ENCODE measurements around the gene ZNF33B. TPM values are rescaled to one million over a fixed set of nuclear protein-coding genes. Genes with fewer than 3 reads are reported as not detected.
A peak's percentile ranks its signal among the peaks of the same experiment; 100 is the strongest.

Gene ZNF33B
- total RNA-seq, 1 experiment from 2014 or later, result 43.2 TPM

DNA sequence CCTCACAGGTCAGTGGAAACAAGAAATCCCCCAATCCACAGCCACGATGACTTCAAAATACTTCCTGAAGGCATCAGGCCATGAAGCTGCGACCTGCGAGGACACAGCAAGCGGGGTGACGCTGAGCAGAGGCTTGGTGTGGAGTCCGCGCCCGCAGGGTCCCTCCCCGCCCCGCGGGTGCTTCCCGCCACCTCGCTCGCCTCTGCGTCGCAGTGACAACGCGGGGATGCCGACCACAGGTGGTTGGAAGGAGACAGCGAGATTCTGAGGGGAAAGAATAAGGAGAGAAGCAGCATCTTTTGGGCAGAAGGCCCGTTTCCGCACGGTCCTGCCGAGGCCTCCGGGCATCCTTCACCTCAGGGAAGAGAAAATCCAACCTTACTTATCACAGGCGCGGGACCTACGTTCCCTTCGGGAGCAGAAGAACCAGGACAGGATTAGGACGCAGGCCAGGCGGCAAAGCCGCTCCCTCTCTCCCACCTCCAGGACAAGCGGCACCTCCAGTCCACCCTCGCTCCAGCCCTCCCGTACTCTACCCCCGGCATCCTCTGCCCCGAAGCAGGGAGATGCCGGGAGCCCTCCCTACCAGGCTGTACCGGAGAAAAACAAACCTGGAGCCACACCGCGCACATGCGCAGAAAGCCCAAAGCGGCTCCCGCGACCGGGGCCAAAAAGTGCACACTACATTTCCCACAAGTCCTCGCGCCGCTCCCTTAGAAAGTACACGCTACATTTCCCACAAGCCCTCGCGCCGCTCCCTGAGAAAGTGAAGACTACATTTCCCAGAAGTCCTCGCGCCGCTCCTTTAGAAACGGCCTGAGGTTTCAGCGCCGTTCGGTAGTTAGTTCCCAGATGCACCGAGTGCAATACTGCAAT is 85.9 kb downstream of the ZNF33B start:
- peak overlapping the region; percentile 89 for H3K27ac Mint-ChIP-seq (ENCODE audit: unreplicated experiment)
- no peaks in the 10 kb centered on the region for H3K36me3 ChIP-seq (ENCODE audit: control insufficient read depth, insufficient read depth, low read length)
- peak; percentile 97 to 98 for DNase-seq
- H3K27me3 ChIP-seq (replicated peaks; ENCODE audit: control insufficient read depth, insufficient read depth, low read length), result no peaks in the 10 kb centered on the region
- peak overlapping the region; percentile 89 for H3K4me3 ChIP-seq (ENCODE audit: low read depth, low read length)
- no peaks in the 10 kb centered on the region for H3K27me3 Mint-ChIP-seq (ENCODE audit: insufficient read depth, unreplicated experiment)
- TSS peak; percentile 23 for BruUV-seq (replicated peaks)
- H3K36me3 Mint-ChIP-seq (ENCODE audit: insufficient read depth, unreplicated experiment), result no peaks in the 10 kb centered on the region
- CTCF ChIA-PET, result no interaction called here
- no peaks in the 10 kb centered on the region for H3K9me3 ChIP-seq
- no peaks in the 10 kb centered on the region for H3K9me3 Mint-ChIP-seq (ENCODE audit: unreplicated experiment)
- H3K4me3 Mint-ChIP-seq (ENCODE audit: unreplicated experiment), result peak overlapping the region; percentile 99
- TF ChIP-seq CTCF (IDR thresholded peaks at IDR 0.05; ENCODE audit: insufficient read depth in 1 of 2, low read depth in 1 of 2, low read length in 1 of 2, severe bottlenecking in 1 of 2, unreplicated experiment in 1 of 2), result no peak
- no peaks in the 10 kb centered on the region for H3K4me1 Mint-ChIP-seq (ENCODE audit: low read depth, unreplicated experiment)
- H3K4me1 ChIP-seq, result peaks cover 5% of the 10 kb centered on the region; the same call in 1 of the 2 replicates
- intact Hi-C loops (cut with micrococcal nuclease; ENCODE audit: unreplicated experiment), result loop anchor here (1.0 to 2.0 kb wide), 3 partner anchors 86 to 230 kb away; partner anchors contain the start of genes BMS1 and ZNF33B
- POLR2A ChIA-PET, result no interaction called here

- peaks cover 5% of the 10 kb centered on the region; the same call in 1 of the 2 replicates for H3K4me1 ChIP-seq
- CTCF ChIA-PET, result no interaction called here
- H3K4me3 ChIP-seq (ENCODE audit: low read depth, low read length), result peak overlapping the region; percentile 89
- POLR2A ChIA-PET, result no interaction called here
- BruUV-seq (replicated peaks), result no TSS peak
- H3K36me3 ChIP-seq (ENCODE audit: control insufficient read depth, insufficient read depth, low read length), result no peaks in the 10 kb centered on the region
- H3K4me1 Mint-ChIP-seq (ENCODE audit: low read depth, unreplicated experiment), result no peaks in the 10 kb centered on the region
- peak overlapping the region; percentile 99 for H3K4me3 Mint-ChIP-seq (ENCODE audit: unreplicated experiment)
- H3K27me3 Mint-ChIP-seq (ENCODE audit: insufficient read depth, unreplicated experiment), result no peaks in the 10 kb centered on the region
- H3K36me3 Mint-ChIP-seq (ENCODE audit: insufficient read depth, unreplicated experiment), result no peaks in the 10 kb centered on the region
- no peaks in the 10 kb centered on the region for H3K9me3 ChIP-seq
- no peaks in the 10 kb centered on the region for H3K9me3 Mint-ChIP-seq (ENCODE audit: unreplicated experiment)
- TF ChIP-seq CTCF (IDR thresholded peaks at IDR 0.05; ENCODE audit: insufficient read depth in 1 of 2, low read depth in 1 of 2, low read length in 1 of 2, severe bottlenecking in 1 of 2, unreplicated experiment in 1 of 2), result no peak
- intact Hi-C loops (cut with micrococcal nuclease; ENCODE audit: unreplicated experiment), result loop anchor here (1.0 to 2.0 kb wide), 3 partner anchors 87 to 231 kb away; partner anchors contain the start of genes BMS1 and ZNF33B
- no peaks in the 10 kb centered on the region for H3K27me3 ChIP-seq (replicated peaks; ENCODE audit: control insufficient read depth, insufficient read depth, low read length)
- peak in 1 of 2 experiments; percentile 5 for DNase-seq
- peak overlapping the region; percentile 89 for H3K27ac Mint-ChIP-seq (ENCODE audit: unreplicated experiment)
These were observed 86.7 kb downstream of the ZNF33B start for GRCh38 chr10:42551582-42552187.

DNA sequence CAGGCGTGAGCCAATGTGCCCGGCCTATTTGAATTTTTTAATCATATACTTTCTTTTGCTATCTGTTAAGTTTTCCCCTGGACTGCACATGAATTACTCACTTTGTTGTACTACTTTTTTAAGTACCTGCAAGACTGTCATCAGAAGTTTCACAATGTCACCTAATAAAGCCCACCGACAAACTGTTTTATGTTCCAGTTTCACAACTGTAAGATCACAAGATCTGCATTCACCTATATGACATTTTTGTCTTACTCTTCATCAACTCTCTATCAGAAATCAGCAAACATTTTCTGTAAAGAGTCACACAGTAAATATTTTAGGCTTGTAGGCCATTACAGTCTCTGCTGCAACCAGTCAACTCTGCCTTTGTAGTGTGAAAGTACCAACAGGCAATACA is 88.5 kb downstream of the ZNF33B start:
- Mint-ChIP-seq H3K27me3 (ENCODE audit: insufficient read depth, unreplicated experiment) (no peaks in the 10 kb centered on the region), H3K27ac (ENCODE audit: unreplicated experiment) (no peak overlapping the region), H3K4me3 (ENCODE audit: unreplicated experiment) (no peak overlapping the region), H3K36me3 (ENCODE audit: insufficient read depth, unreplicated experiment) (no peaks in the 10 kb centered on the region), H3K9me3 (ENCODE audit: unreplicated experiment) (peaks cover 12% of the 10 kb centered on the region), H3K4me1 (ENCODE audit: low read depth, unreplicated experiment) (no peaks in the 10 kb centered on the region)
- no peak overlapping the region for H3K4me3 ChIP-seq (ENCODE audit: low read depth, low read length)
- H3K27me3 ChIP-seq (replicated peaks; ENCODE audit: control insufficient read depth, insufficient read depth, low read length), result no peaks in the 10 kb centered on the region
- H3K9me3 ChIP-seq, result no peaks in the 10 kb centered on the region; the same call in 1 of the 2 replicates
- no TSS peak for BruUV-seq (replicated peaks)
- POLR2A ChIA-PET, result interaction anchor here (0.6 kb wide), 1 partner anchor 232 kb away, joined by 4 read pairs; no protein-coding TSS in a partner anchor
- intact Hi-C loops (cut with micrococcal nuclease; ENCODE audit: unreplicated experiment), result no loop called here
- CTCF ChIA-PET, result no interaction called here
- DNase-seq, result no peak
- peaks cover 5% of the 10 kb centered on the region; the same call in 1 of the 2 replicates for H3K4me1 ChIP-seq
- H3K36me3 ChIP-seq (ENCODE audit: control insufficient read depth, insufficient read depth, low read length), result no peaks in the 10 kb centered on the region
- TF ChIP-seq CTCF (IDR thresholded peaks at IDR 0.05; ENCODE audit: insufficient read depth in 1 of 2, low read depth in 1 of 2, low read length in 1 of 2, severe bottlenecking in 1 of 2, unreplicated experiment in 1 of 2), result no peak
